IPS-18c (cell line): ENCODE measurements around the gene CWH43.
"Not testable (repeated sequence)": the region's sequence is repeated elsewhere in the genome, so short reads cannot be mapped to it uniquely, and the experiment has no call there.

Experiments used
- H3K4me3 ChIP-seq: 2 replicates; pipeline ENCODE4 v1.7.0; 2013; ENCODE audit warnings: low read depth, mild to moderate bottlenecking, low read length, moderate library complexity; ENCODE audit not compliant: insufficient read depth
- H3K9me3 ChIP-seq: one replicate; pipeline ENCODE4 v1.6.1; 2013; ENCODE audit warnings: mild to moderate bottlenecking, low read length, moderate library complexity; ENCODE audit not compliant: control insufficient read depth, insufficient read depth

Gene CWH43

GRCh38 chr4:49036528-49036927, 50.5 kb downstream of the CWH43 start:
- no peak overlapping the region for H3K4me3 ChIP-seq
- H3K9me3 ChIP-seq, result peaks cover 5% of the 10 kb centered on the region

DNA sequence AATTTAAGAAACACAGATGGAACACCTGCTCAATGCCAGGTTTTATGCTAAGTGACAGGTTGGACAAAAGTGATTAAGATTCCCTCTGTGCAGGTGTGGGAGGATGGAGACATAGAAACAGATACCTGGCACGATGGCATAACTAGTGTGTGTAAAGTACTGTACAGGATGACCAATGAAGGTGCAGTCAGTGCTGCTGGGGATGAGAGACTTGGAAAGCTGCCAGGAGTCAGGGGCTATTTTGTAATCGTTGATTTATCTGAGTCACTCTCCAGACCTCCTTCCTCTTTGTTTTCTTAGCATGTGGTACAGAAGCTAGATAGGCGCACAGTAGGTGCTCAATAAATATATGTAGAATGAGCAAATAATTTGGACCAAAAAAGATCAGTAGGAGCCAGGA, 58.2 kb downstream of the CWH43 start:
- Histone ChIP-seq H3K9me3 (peaks cover 6% of the 10 kb centered on the region), H3K4me3 (no peak overlapping the region)

DNA sequence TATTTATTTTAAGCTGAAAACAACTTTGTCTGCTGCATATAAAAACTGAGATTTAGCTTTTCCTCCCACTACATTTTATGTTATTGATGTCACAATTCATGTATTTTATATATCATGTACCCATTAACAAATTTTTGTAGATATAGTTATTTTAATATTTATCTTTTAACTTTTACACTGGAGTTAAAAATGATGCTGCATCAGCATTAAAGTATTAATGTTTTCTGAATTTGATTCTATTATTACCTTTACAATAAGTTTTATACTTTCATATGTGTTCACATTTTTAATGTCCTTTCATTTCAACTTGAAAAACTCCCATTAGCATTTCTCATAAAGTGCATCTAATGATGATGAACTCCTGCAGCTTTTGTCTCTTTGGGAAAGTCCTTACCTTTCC, 72.2 kb downstream of the CWH43 start:
- Histone ChIP-seq H3K4me3 (no peak overlapping the region), H3K9me3 (peaks cover 10% of the 10 kb centered on the region)

DNA sequence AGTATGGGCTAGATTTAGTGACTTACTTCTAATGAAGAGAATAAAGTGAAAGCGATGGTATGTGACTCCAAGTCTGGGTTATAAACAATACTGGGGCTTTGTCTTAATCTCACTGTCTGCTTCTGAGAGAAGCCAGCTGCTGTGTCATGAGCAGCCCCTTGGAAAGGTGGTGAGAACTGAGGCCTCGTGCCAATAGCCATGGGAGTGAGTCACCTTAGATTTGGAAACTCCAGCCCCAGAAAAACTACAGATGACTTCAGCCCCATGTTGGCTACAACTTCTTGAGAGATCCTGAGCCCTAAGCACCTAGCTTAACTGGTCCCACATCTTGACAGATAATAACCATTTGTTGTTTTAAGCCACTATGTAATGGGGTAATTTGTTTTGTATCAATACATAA, 77.6 kb downstream of the CWH43 start:
- Histone ChIP-seq H3K9me3 (peaks cover 14% of the 10 kb centered on the region), H3K4me3 (no peak overlapping the region)

DNA sequence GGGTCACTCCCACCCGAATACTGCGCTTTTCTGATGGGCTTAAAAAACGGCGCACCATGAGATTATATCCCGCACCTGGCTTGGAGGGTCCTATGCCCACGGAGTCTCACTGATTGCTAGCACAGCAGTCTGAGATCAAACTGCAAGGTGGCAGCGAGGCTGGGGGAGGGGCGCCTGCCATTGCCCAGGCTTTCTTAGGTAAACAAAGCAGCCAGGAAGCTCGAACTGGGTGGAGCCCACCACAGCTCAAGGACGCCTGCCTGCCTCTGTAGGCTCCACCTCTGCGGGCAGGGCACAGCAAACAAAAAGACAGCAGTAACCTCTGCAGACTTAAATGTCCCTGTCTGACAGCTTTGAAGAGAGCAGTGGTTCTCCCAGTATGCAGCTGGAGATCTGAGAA, 86.1 kb downstream of the CWH43 start:
- H3K9me3 ChIP-seq, H3K4me3 ChIP-seq: not testable (repeated sequence)

- H3K4me3 ChIP-seq, result not testable (repeated sequence)
- peaks cover 34% of the 10 kb centered on the region for H3K9me3 ChIP-seq
Observed at GRCh38 chr4:49091883-49092282, 105.8 kb downstream of the CWH43 start.

DNA sequence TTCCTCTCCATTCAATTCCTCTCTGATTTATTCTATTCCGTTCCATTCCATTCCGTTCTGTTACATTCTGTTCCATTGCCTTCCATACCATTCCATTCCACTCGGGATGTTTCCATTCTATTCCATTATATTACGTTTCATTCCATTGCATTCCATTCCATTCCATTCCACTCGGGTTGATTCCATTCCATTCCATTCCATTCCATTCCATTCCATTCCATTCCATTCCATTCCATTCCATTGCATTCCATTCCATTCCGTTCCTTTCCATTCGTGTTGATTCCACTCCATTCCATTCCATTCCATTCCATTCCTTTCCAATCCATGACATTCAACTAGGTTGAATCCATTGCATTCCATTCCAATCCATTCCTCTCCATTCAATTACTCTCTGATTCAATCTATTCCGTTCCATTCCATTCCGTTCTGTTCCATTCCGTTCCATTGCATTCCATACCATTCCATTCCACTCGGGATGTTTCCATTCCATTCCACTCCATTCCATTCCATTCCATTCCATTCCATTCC, 106.6 kb downstream of the CWH43 start:
- H3K4me3 ChIP-seq, result not testable (repeated sequence)
- H3K9me3 ChIP-seq, result peaks cover 34% of the 10 kb centered on the region

DNA sequence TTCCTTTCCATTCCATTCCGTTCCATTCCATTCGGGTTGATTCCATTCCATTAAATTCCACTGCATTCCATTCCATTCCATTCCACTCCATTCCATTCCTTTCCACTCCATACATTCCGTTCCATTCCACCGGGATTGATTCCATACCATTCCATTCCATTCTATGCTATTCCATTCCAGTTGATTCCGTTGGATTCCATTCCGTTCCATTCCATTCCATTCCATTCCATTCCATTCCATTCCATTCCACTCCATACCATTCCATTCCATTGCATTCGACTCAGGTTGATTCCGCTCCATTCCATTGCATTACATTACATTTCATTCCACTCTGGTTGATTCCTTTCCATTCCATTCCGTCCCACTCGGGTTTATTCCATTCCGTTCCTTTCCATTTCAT, 110.1 kb downstream of the CWH43 start:
- H3K9me3 ChIP-seq, result peaks cover 56% of the 10 kb centered on the region

GRCh38 chr4:49096627-49097026, 110.6 kb downstream of the CWH43 start:
- H3K9me3 ChIP-seq, result peaks cover 52% of the 10 kb centered on the region
- H3K4me3 ChIP-seq, result not testable (repeated sequence)

More for the DNA sequence above, 110.1 kb downstream of the CWH43 start:
- H3K4me3 ChIP-seq, result not testable (repeated sequence)

DNA sequence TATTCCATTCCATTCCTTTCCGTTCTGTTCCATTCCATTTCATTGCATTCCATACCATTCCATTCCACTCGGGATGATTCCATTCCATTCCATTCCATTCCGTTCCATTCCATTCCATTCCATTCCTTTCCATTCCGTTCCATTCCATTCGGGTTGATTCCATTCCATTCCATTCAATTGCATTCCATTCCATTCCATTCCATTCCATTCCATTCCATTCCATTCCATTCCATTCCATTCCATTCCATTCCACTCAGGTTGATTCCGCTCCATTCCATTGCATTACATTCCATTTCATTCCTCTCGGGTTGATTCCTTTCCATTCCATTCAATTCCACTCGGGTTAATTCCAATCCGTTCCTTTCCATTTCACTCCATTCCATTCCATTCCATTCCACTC, 111.0 kb downstream of the CWH43 start:
- Histone ChIP-seq H3K4me3 (0 out of 2 replicates have a peak overlapping the region, but pooled peaks have one; percentile 4), H3K9me3 (peaks cover 47% of the 10 kb centered on the region)

GRCh38 chr4:49097505-49097904, 111.4 kb downstream of the CWH43 start:
- Histone ChIP-seq H3K4me3 (peak overlapping the region; percentile 4; the same call in 1 of the 2 replicates), H3K9me3 (peaks cover 48% of the 10 kb centered on the region)

DNA sequence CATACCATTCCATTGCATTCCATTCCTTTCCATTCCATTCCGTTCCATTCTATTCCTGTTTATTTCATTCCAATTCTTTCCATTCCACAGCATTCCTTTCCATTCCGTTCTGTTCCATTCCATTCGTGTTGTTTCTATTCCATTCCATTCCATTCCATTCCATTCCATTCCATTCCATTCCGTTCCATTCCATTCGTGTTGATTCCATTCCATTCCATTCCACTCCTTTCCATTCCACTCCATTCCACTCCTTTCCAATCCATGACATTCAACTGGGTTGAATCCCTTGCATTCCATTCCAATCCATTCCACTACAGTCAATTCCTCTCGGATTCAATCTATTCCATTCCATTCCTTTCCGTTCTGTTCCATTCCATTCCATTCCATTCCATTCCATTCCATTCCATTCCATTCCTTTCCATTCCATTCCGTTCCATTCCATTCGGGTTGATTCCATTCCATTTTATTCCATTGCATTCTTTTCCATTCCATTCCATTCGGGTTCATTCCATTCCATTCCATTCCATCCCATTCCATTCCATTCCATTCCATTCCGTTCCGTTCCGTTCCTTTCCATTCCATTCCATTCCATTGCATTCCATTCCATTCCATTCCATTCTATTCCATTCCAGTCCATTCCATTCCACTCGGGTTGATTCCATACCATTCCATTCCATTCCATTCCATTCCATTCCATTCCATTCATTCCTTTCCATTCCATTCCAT, 112.1 kb downstream of the CWH43 start:
- H3K4me3 ChIP-seq, result not testable (repeated sequence)

GRCh38 chr4:49099831-49100444, 113.9 kb downstream of the CWH43 start:
- not testable (repeated sequence) for H3K4me3 ChIP-seq

More for the DNA sequence above, 112.1 kb downstream of the CWH43 start:
- peaks cover 49% of the 10 kb centered on the region for H3K9me3 ChIP-seq

DNA sequence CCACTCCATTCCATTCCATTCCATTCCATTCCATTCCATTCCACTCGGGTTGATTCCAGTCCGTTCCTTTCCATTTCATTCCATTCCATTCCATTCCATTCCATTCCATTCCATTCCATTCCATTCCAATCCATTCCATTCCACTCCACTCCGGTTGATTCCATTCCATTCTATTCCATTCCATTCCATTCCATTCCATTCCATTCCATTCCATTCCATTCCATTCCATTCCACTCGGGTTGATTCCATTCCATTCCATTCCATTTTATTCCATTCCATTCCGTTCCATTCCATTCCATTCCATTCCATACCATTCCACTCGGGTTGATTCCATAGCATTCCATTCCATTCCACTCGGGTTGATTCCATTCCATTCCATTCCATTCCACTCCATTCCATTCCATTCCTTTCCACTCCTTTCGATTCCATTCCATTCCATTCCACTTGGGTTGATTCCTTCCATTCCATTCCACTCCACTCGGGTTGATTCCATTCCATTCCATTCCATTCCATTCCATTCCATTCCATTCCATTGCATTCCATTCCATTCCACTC, 116.3 kb downstream of the CWH43 start:
- H3K4me3 ChIP-seq, result not testable (repeated sequence)
- H3K9me3 ChIP-seq, result peaks cover 69% of the 10 kb centered on the region

More at GRCh38 chr4:49099831-49100444, 113.9 kb downstream of the CWH43 start:
- peaks cover 66% of the 10 kb centered on the region for H3K9me3 ChIP-seq

DNA sequence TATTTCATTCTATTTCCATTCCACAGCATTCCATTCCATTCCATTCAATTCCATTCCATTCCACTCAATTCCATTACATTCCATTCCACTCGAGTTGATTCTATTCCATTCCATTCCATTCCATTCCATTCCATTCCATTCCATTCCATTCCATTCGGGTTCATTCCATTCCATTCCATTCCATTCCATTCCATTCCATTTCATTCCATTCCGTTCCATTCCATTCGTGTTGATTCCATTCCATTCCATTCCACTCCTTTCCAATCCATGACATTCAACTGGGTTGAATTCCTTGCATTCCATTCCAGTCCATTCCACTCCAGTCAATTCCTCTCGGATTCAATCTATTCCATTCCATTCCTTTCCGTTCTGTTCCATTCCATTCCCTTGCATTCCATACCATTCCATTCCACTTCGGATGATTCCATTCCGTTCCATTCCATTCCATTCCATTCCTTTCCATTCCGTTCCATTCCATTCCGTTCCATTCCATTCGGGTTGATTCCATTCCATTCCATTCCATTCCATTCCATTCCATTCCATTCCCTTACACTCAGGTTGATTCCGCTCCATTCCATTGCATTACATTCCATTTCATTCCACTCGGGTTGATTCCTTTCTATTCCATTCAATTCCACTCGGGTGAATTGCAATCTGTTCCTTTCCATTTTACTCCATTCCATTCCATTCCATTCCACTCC, 117.5 kb downstream of the CWH43 start:
- H3K9me3 ChIP-seq, result peaks cover 69% of the 10 kb centered on the region
- H3K4me3 ChIP-seq, result not testable (repeated sequence)

- H3K4me3 ChIP-seq, result not testable (repeated sequence)
- peaks cover 64% of the 10 kb centered on the region for H3K9me3 ChIP-seq
Observed at GRCh38 chr4:49104231-49104930, 118.3 kb downstream of the CWH43 start.
